Measurements from ENCODE around the gene SEMA5B. TPM values are rescaled to one million over a fixed set of nuclear protein-coding genes. Genes with fewer than 3 reads are reported as not detected.

Gene SEMA5B
- total RNA-seq, 1 donor from 2014 or later = 1.0 TPM

- H3K36me3 ChIP-seq (ENCODE audit: insufficient read depth, low read length) = no peaks in the 10 kb centered on the region
- Mint-ChIP-seq H3K27ac (ENCODE audit: unreplicated experiment) (peak overlapping the region; percentile 48), H3K36me3 (ENCODE audit: low read depth, unreplicated experiment) (no peaks in the 10 kb centered on the region), H3K9me3 (ENCODE audit: unreplicated experiment) (no peaks in the 10 kb centered on the region), H3K27me3 (ENCODE audit: low read depth, unreplicated experiment) (peaks cover 10% of the 10 kb centered on the region), H3K4me1 (ENCODE audit: low read depth, unreplicated experiment) (peaks cover 66% of the 10 kb centered on the region), H3K4me3 (ENCODE audit: unreplicated experiment) (no peak overlapping the region)
- no peak overlapping the region for H3K4me3 ChIP-seq (ENCODE audit: insufficient read depth, low read depth, low read length)
- H3K27ac ChIP-seq (ENCODE audit: low read depth, low read length) = no peak overlapping the region
- TF ChIP-seq CTCF (IDR thresholded peaks at IDR 0.05; ENCODE audit: insufficient read depth, low read depth, low read length) (no peak), EZH2 (IDR thresholded peaks at IDR 0.05; ENCODE audit: insufficient read depth, low read length) (no peak)
- no peak for FAIRE-seq
- H3K27me3 ChIP-seq (ENCODE audit: insufficient read depth, low read length) = peaks cover 27% of the 10 kb centered on the region
- no peak overlapping the region for H3K9ac ChIP-seq (ENCODE audit: low read length)
- no peaks in the 10 kb centered on the region for H3K9me3 ChIP-seq (ENCODE audit: insufficient read depth, low read depth, low read length)
- peaks cover 43% of the 10 kb centered on the region for H3K4me1 ChIP-seq (ENCODE audit: insufficient read depth, low read length)
- H4K20me1 ChIP-seq (ENCODE audit: insufficient read depth, low read length) = peaks cover 4% of the 10 kb centered on the region
- no peaks in the 10 kb centered on the region for H3K79me2 ChIP-seq (ENCODE audit: insufficient read depth, low read length)
- no peak overlapping the region for H2AFZ ChIP-seq (ENCODE audit: low read depth, low read length)
- DNase-seq (ENCODE audit: low read depth) = peak; percentile 12
- peak overlapping the region; percentile 67 for H3K4me2 ChIP-seq (ENCODE audit: low read length)
Observed at GRCh38 chr3:122975924-122976293, 51.7 kb downstream of the SEMA5B start.

- Histone ChIP-seq H3K79me2 (ENCODE audit: insufficient read depth, low read length) (no peaks in the 10 kb centered on the region), H3K36me3 (ENCODE audit: insufficient read depth, low read length) (no peaks in the 10 kb centered on the region), H3K9me3 (ENCODE audit: insufficient read depth, low read depth, low read length) (no peaks in the 10 kb centered on the region), H3K4me2 (ENCODE audit: low read length) (peak overlapping the region; percentile 67), H3K27me3 (ENCODE audit: insufficient read depth, low read length) (peaks cover 32% of the 10 kb centered on the region), H3K4me1 (ENCODE audit: insufficient read depth, low read length) (peaks cover 46% of the 10 kb centered on the region), H2AFZ (ENCODE audit: low read depth, low read length) (no peak overlapping the region), H3K4me3 (ENCODE audit: insufficient read depth, low read depth, low read length) (no peak overlapping the region), H4K20me1 (ENCODE audit: insufficient read depth, low read length) (peaks cover 4% of the 10 kb centered on the region), H3K9ac (ENCODE audit: low read length) (peak overlapping the region; percentile 20), H3K27ac (ENCODE audit: low read depth, low read length) (peak overlapping the region; percentile 38)
- Mint-ChIP-seq H3K36me3 (ENCODE audit: low read depth, unreplicated experiment) (no peaks in the 10 kb centered on the region), H3K4me1 (ENCODE audit: low read depth, unreplicated experiment) (peaks cover 64% of the 10 kb centered on the region), H3K9me3 (ENCODE audit: unreplicated experiment) (no peaks in the 10 kb centered on the region), H3K4me3 (ENCODE audit: unreplicated experiment) (peak overlapping the region; percentile 37), H3K27ac (ENCODE audit: unreplicated experiment) (peak overlapping the region; percentile 86), H3K27me3 (ENCODE audit: low read depth, unreplicated experiment) (peaks cover 10% of the 10 kb centered on the region)
- FAIRE-seq (no peak), DNase-seq (ENCODE audit: low read depth) (peak; percentile 81)
- no peak for TF ChIP-seq CTCF (IDR thresholded peaks at IDR 0.05; ENCODE audit: insufficient read depth, low read depth, low read length)
- no peak for TF ChIP-seq EZH2 (IDR thresholded peaks at IDR 0.05; ENCODE audit: insufficient read depth, low read length)
Observed at GRCh38 chr3:122975163-122975923, 52.2 kb downstream of the SEMA5B start.

- FAIRE-seq (no peak), DNase-seq (ENCODE audit: low read depth) (peak; percentile 65)
- no peak overlapping the region for H3K4me3 ChIP-seq (ENCODE audit: insufficient read depth, low read depth, low read length)
- H3K79me2 ChIP-seq (ENCODE audit: insufficient read depth, low read length) = no peaks in the 10 kb centered on the region
- peak overlapping the region; percentile 67 for H3K4me2 ChIP-seq (ENCODE audit: low read length)
- no peaks in the 10 kb centered on the region for H3K36me3 ChIP-seq (ENCODE audit: insufficient read depth, low read length)
- Mint-ChIP-seq H3K9me3 (ENCODE audit: unreplicated experiment) (no peaks in the 10 kb centered on the region), H3K27me3 (ENCODE audit: low read depth, unreplicated experiment) (peaks cover 10% of the 10 kb centered on the region), H3K27ac (ENCODE audit: unreplicated experiment) (peak overlapping the region; percentile 86), H3K4me3 (ENCODE audit: unreplicated experiment) (peak overlapping the region; percentile 37), H3K4me1 (ENCODE audit: low read depth, unreplicated experiment) (peaks cover 65% of the 10 kb centered on the region), H3K36me3 (ENCODE audit: low read depth, unreplicated experiment) (no peaks in the 10 kb centered on the region)
- peaks cover 4% of the 10 kb centered on the region for H4K20me1 ChIP-seq (ENCODE audit: insufficient read depth, low read length)
- no peaks in the 10 kb centered on the region for H3K9me3 ChIP-seq (ENCODE audit: insufficient read depth, low read depth, low read length)
- peak overlapping the region; percentile 38 for H3K27ac ChIP-seq (ENCODE audit: low read depth, low read length)
- peak overlapping the region; percentile 20 for H3K9ac ChIP-seq (ENCODE audit: low read length)
- peaks cover 34% of the 10 kb centered on the region for H3K27me3 ChIP-seq (ENCODE audit: insufficient read depth, low read length)
- TF ChIP-seq CTCF (IDR thresholded peaks at IDR 0.05; ENCODE audit: insufficient read depth, low read depth, low read length) (no peak), EZH2 (IDR thresholded peaks at IDR 0.05; ENCODE audit: insufficient read depth, low read length) (no peak)
- no peak overlapping the region for H2AFZ ChIP-seq (ENCODE audit: low read depth, low read length)
- peaks cover 48% of the 10 kb centered on the region for H3K4me1 ChIP-seq (ENCODE audit: insufficient read depth, low read length)
Observed at GRCh38 chr3:122974764-122975162, 52.8 kb downstream of the SEMA5B start.
